ENCODE data around the gene ZNF335. TPM values are rescaled to one million over a fixed set of nuclear protein-coding genes. Genes with fewer than 3 reads are reported as not detected.

ZNF335 gene
- total RNA-seq, 1 donor from 2014 or later: 23.9 TPM

GRCh38 chr20:45969712-45970634, 2.0 kb downstream of the ZNF335 start:
- Mint-ChIP-seq H3K4me3 (ENCODE audit: unreplicated experiment) (peak overlapping the region; percentile 82), H3K4me1 (ENCODE audit: unreplicated experiment) (peaks cover 26% of the 10 kb centered on the region), H3K27me3 (ENCODE audit: unreplicated experiment) (no peaks in the 10 kb centered on the region), H3K36me3 (ENCODE audit: unreplicated experiment) (peaks cover 14% of the 10 kb centered on the region), H3K27ac (ENCODE audit: unreplicated experiment) (peak overlapping the region; percentile 79), H3K9me3 (ENCODE audit: unreplicated experiment) (no peaks in the 10 kb centered on the region)
- peak; percentile 70 for TF ChIP-seq CTCF (IDR thresholded peaks at IDR 0.05)
- no peak for DNase-seq (ENCODE audit: extremely low spot score, unreplicated experiment)

- Mint-ChIP-seq H3K4me3 (ENCODE audit: unreplicated experiment) (peak overlapping the region; percentile 82), H3K36me3 (ENCODE audit: unreplicated experiment) (peaks cover 14% of the 10 kb centered on the region), H3K27me3 (ENCODE audit: unreplicated experiment) (no peaks in the 10 kb centered on the region), H3K4me1 (ENCODE audit: unreplicated experiment) (peaks cover 26% of the 10 kb centered on the region), H3K9me3 (ENCODE audit: unreplicated experiment) (no peaks in the 10 kb centered on the region), H3K27ac (ENCODE audit: unreplicated experiment) (peak overlapping the region; percentile 79)
- no peak for DNase-seq (ENCODE audit: extremely low spot score, unreplicated experiment)
- no peak for TF ChIP-seq CTCF (IDR thresholded peaks at IDR 0.05)
Measured at GRCh38 chr20:45968801-45969711, 2.9 kb downstream of the ZNF335 start.

- H3K27ac Mint-ChIP-seq (ENCODE audit: unreplicated experiment): no peak overlapping the region
- no peak for TF ChIP-seq CTCF (IDR thresholded peaks at IDR 0.05)
- no peaks in the 10 kb centered on the region for H3K9me3 Mint-ChIP-seq (ENCODE audit: unreplicated experiment)
- no peak overlapping the region for H3K4me3 Mint-ChIP-seq (ENCODE audit: unreplicated experiment)
- no peaks in the 10 kb centered on the region for H3K27me3 Mint-ChIP-seq (ENCODE audit: unreplicated experiment)
- H3K36me3 Mint-ChIP-seq (ENCODE audit: unreplicated experiment): peaks cover 17% of the 10 kb centered on the region
- H3K4me1 Mint-ChIP-seq (ENCODE audit: unreplicated experiment): peaks cover 26% of the 10 kb centered on the region
- no peak for DNase-seq (ENCODE audit: extremely low spot score, unreplicated experiment)
Measured at GRCh38 chr20:45968081-45968671, 3.8 kb downstream of the ZNF335 start.

GRCh38 chr20:45967551-45968080, 4.4 kb downstream of the ZNF335 start:
- TF ChIP-seq CTCF (IDR thresholded peaks at IDR 0.05): no peak

More at GRCh38 chr20:45967551-45968080, 4.4 kb downstream of the ZNF335 start:
- H3K27me3 Mint-ChIP-seq (ENCODE audit: unreplicated experiment): no peaks in the 10 kb centered on the region
- DNase-seq (ENCODE audit: extremely low spot score, unreplicated experiment): no peak
- H3K36me3 Mint-ChIP-seq (ENCODE audit: unreplicated experiment): peaks cover 19% of the 10 kb centered on the region
- no peak overlapping the region for H3K27ac Mint-ChIP-seq (ENCODE audit: unreplicated experiment)
- no peak overlapping the region for H3K4me3 Mint-ChIP-seq (ENCODE audit: unreplicated experiment)
- H3K4me1 Mint-ChIP-seq (ENCODE audit: unreplicated experiment): peaks cover 26% of the 10 kb centered on the region
- H3K9me3 Mint-ChIP-seq (ENCODE audit: unreplicated experiment): no peaks in the 10 kb centered on the region

Data from osteocyte (in vitro differentiated cells).